GM18951 (cell line): ENCODE measurements around the gene TCF7L1.
"Not testable (repeated sequence)": the region's sequence is repeated elsewhere in the genome, so short reads cannot be mapped to it uniquely, and the experiment has no call there.

ENCODE experiments used
- POLR2A ChIP-seq: IDR thresholded peaks from 4 replicates; pipeline ENCODE4 v1.6.1; 2011; ENCODE audit warnings: mild to moderate bottlenecking; ENCODE audit not compliant: insufficient read length, insufficient read depth; ENCODE audit errors: extremely low read depth
- in situ Hi-C: fragments of 300-500 bp; cut with MboI; formaldehyde crosslinking; loops from one replicate; pipeline ENCODE4 v1.12.0; 2022; ENCODE audit warnings: low sequenced_read_pairs, mixed read lengths, inconsistent platforms; ENCODE audit not compliant: unreplicated experiment

Gene TCF7L1

DNA sequence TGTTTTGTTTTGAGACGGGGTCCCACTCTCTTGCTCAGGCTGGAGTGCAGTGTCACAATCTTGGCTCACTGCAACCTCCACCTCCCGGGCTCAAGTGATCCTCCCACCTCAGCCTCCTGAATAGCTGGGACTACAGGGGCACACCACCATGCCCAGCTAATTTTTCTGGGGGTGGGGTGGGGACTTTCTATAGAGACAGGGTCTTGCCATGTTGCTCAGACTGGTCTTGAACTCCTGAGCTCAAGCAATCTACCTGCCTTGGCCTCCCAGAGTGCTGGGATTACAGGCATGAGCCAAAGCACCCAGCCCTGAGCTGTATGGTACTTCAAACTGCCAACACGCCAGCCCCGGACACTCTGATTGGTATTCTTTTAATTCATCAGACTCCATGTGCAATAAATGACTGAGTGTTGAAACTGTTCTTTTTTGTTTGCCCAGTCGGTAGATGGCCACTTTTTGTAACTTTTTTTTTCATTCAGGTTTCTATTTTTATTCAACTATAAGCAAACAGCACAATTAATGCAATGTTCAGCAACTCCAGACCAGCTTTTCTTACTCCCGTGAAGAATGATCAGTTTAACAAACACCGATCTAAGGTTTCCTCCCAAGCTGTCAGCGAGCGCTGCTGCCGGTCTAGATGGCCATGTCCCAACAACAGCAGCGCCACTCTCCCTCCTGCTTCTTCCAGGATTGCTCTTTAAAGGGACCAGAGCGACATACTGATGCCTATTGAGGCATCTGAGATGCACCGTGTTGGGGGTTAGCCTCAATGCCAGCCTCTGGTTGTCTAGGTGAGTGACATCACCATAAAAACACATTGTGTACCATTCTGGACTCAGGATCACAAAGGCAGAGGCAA is 207.1 kb downstream of the TCF7L1 start:
- in situ Hi-C loops = no loop called here
- TF ChIP-seq POLR2A = no peak

DNA sequence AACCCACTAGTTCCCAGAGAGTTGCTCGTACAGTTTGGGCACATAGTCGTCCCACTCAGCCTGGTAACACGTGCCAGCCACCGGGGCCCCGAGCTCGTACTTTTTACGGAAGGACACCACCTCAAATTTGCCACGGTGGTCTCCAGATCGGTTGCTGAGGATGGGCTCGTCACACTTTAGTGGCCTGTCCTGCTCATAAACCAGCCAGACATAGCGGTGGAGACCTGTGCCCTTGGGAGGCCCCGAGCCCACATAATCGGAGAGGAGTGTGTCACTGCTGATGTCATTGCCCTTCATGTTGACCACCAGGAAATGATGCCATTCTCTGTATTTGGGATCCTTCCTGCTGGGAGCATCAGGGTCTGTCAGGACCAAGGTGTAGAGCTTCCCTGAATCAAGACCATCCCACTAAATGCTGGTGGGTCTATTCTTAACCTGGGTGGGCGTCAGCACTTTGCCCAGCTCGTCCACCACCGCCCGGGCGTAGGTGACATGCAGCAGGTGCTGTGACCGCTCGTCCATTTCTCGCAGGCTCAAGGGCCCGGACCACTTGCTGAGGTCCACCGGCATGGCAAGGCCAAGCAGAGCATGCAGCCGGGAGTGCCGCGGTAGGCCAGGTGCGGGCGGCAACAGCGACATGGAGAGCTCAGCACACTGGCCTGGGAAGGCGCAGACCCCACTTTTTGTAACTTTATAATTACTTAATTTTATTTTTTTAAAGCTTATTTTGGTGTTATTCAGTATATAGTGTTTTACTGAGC is 208.3 kb downstream of the TCF7L1 start:
- in situ Hi-C loops = no loop called here
- no peak for TF ChIP-seq POLR2A

GRCh38 chr2:85342156-85342555 is 209.0 kb downstream of the TCF7L1 start:
- no peak for TF ChIP-seq POLR2A
- in situ Hi-C loops = no loop called here

GRCh38 chr2:85343207-85343895 is 210.2 kb downstream of the TCF7L1 start:
- in situ Hi-C loops = not testable (repeated sequence)

DNA sequence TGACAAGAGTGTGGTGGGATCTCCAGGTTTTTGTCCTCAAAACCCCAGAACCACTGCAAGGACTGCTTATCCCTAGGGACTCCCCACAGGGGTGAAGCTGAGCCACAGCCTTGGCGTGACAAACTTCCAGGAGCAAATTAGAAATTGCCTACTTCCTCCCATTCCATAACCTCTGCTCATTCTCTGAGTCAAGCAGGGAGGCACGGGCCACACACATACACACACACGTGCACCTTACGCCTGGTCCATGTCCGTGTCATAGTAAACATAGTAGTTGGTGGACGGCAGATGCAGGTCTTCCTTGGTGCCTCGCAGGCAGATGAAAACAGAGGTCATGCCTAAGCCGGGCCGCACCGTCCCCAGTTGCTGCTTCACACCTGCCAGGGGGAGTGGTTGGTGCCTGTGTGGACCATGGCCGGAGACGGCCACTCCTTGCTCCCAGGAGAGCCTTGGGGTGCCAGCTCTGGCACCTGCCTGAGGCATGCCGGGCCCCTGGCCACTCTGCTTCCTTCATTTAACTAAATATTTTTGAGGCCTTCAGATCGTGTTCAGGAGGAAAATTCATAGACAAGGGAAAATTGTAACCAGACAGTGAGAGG is 211.3 kb downstream of the TCF7L1 start:
- TF ChIP-seq POLR2A = no peak
- in situ Hi-C loops = no loop called here

DNA sequence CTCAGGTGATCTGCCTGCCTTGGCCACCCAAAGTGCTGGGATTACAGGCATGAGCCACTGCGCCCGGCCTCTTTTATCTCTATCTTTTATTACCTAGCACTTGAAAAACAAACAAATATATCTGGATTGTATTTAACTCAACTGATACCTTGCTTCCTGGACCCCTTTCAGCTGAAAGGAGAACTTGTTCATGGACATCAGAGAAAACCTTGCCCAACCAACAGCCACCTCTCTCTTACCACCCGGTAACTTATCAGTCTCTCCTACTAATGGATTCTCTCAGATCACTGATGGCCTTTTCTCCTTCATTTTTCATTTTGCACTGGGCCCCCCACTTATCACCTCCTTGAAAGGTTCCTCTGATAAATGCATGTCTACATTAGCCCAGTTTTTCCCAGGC is 214.4 kb downstream of the TCF7L1 start:
- no peak for TF ChIP-seq POLR2A
- in situ Hi-C loops = no loop called here

- TF ChIP-seq POLR2A = no peak
- in situ Hi-C loops = no loop called here
These were observed 220.7 kb downstream of the TCF7L1 start for GRCh38 chr2:85353876-85354285.

- in situ Hi-C loops = no loop called here
- peak; percentile 99 for TF ChIP-seq POLR2A
These were observed 221.3 kb downstream of the TCF7L1 start, which contains the start of the genes ELMOD3 and RETSAT for GRCh38 chr2:85354286-85355072. ELMOD3 (plus strand) TSS chr2:85354769; CDS start chr2:85357199, 2,430 bp downstream. RETSAT (minus strand) TSS chr2:85354528; CDS start chr2:85354507, 21 bp downstream.

GRCh38 chr2:85355073-85355410 is 221.8 kb downstream of the TCF7L1 start:
- TF ChIP-seq POLR2A = no peak
- in situ Hi-C loops = no loop called here

DNA sequence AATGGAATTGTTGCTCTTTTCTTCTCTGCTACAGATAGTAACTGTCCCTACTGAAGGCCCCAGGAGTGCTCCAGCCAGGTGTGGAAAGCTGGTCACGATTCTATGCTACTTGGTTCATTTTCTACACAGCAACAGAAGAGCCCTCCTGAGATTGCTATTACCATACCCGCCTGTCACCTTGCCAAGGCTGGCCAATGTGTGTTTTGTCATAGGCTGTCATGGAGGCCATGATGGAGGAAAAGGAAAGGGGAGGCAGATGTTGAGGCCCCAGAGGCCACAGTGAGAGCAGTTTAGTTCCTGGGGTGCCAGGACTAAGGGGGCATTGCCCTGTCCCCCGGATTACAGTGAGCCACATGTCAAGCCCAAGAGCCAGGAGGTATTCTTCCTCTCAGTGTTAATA is 222.3 kb downstream of the TCF7L1 start:
- in situ Hi-C loops = no loop called here
- TF ChIP-seq POLR2A = no peak

GRCh38 chr2:85356186-85356585 is 223.0 kb downstream of the TCF7L1 start:
- TF ChIP-seq POLR2A = no peak
- in situ Hi-C loops = no loop called here

DNA sequence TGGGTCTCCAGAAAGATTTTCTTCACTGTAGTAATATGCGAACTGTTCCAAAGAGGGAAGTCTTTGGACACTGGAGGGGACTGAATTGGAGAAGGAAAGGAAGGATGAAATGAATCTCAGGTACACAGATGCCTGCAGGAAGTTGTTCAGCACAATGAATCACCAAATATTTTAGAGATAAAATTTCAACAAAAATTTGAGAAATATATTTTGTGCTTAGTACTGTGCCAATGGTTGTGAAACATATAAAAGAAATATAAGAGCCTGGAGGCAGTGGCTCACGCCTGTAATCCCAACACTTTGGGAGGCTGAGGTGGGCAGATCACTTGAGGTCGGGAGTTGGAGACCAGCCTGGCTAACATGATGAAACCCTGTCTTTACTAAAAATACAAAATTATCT is 224.5 kb downstream of the TCF7L1 start:
- no peak for TF ChIP-seq POLR2A
- in situ Hi-C loops = no loop called here
